HepG2 (cell line): Measurements from ENCODE around the gene PDCD1LG2. TPM values are rescaled to one million over a fixed set of nuclear protein-coding genes. Genes with fewer than 3 reads are reported as not detected.

Experiments used
- ATAC-seq: fragments of 200-7000 bp; cut with Tn5 transposase; 3 replicates; pipeline ENCODE4 v1.9.1; 2020; ENCODE audit warnings: mild to moderate bottlenecking, moderate library complexity
- BruUV-seq: library from RNA; stranded (reverse); fragments of 400-500 nt; replicated peaks from 2 replicates; lab custom pipeline; 2021; lab: Mats Ljungman, UMichigan
- CTCF ChIA-PET: fragments of 300-600 bp; formaldehyde crosslinking; extraction: SDS; loops from one replicate; lab custom pipeline; 2021; ENCODE audit warnings: low total read pairs, inconsistent platforms, low intra/inter-chr PET ratio; lab: Yijun Ruan, JAX
- POLR2A ChIA-PET: fragments of 350-600 bp; sonication (Branson Sonifier 250); formaldehyde crosslinking; loops from one replicate; lab custom pipeline; 2020; ENCODE audit warnings: antibody characterized with exemption, inconsistent platforms; lab: Yijun Ruan, JAX
- DNase-seq: peaks from one replicate; pipeline ENCODE4 v3.0.0-alpha.2; 2015; ENCODE audit warnings: low spot score
- FAIRE-seq: peaks from 3 replicates; lab custom pipeline; 2011; peaks lifted over from hg19 to GRCh38; lab: Jason Lieb, UNC
- H2AFZ ChIP-seq: one replicate; pipeline ENCODE4 v1.6.1; 2011; ENCODE audit warnings: low read length, inconsistent platforms
- H3K27ac ChIP-seq: fragments of 300-600 bp; 3 replicates; pipeline ENCODE4 v1.8.0; 2011; ENCODE audit warnings: mixed run types, mild to moderate bottlenecking, mixed read lengths, low read length, inconsistent platforms; ENCODE audit not compliant: insufficient read depth; ENCODE audit errors: extremely low read length
- H3K27me3 ChIP-seq, 2 experiments: fragments of 200-600 bp in 1 of 2; 2 replicates in 1 of 2; 3 replicates in 1 of 2; pipeline versions ENCODE4 v1.6.0 to v1.8.0; 2011; ENCODE audit warnings: low read length in 2 of 2, mild to moderate bottlenecking in 2 of 2, moderate library complexity in 2 of 2, inconsistent platforms in 1 of 2; ENCODE audit not compliant: insufficient read depth in 2 of 2, control insufficient read depth in 1 of 2
- H3K36me3 ChIP-seq, 2 experiments: fragments of 200-600 bp in 1 of 2; replicated peaks in 1 of 2; 2 replicates in 1 of 2; 3 replicates in 1 of 2; pipeline versions ENCODE4 v1.5.1 to v1.8.0; 2011; ENCODE audit warnings: low read length in 2 of 2, inconsistent platforms in 1 of 2; ENCODE audit not compliant: insufficient read depth in 2 of 2, control insufficient read depth in 1 of 2
- H3K4me1 ChIP-seq: 2 replicates; pipeline ENCODE4 v1.5.1; 2012; ENCODE audit warnings: low read length, inconsistent platforms; ENCODE audit not compliant: insufficient read depth
- H3K4me2 ChIP-seq: 2 replicates; pipeline ENCODE4 v1.6.0; 2011; ENCODE audit warnings: low read depth, low read length, inconsistent platforms
- H3K4me3 ChIP-seq, 3 experiments: fragments of 200-600 bp in 1 of 3; sonication (generic), shearing (Covaris generic) in 1 of 3; replicated peaks in 1 of 3; 2 replicates each; pipeline ENCODE4 v1.5.1; 2011 to 2016; ENCODE audit warnings: low read length in 3 of 3, inconsistent platforms in 2 of 3, low read depth in 2 of 3, mild to moderate bottlenecking in 2 of 3, control low read depth in 1 of 3, mixed read lengths in 1 of 3; ENCODE audit not compliant: insufficient read depth in 1 of 3
- H3K79me2 ChIP-seq: one replicate; pipeline ENCODE4 v1.6.1; 2011; ENCODE audit warnings: low read length, inconsistent platforms; ENCODE audit not compliant: insufficient read depth
- H3K9ac ChIP-seq: 2 replicates; pipeline ENCODE4 v1.6.0; 2011; ENCODE audit warnings: mild to moderate bottlenecking, low read depth, low read length, inconsistent platforms; ENCODE audit not compliant: insufficient read depth
- H3K9me3 ChIP-seq: 2 replicates; pipeline ENCODE4 v1.5.1; 2012; ENCODE audit warnings: mild to moderate bottlenecking, low read length
- H4K20me1 ChIP-seq: 2 replicates; pipeline ENCODE4 v1.6.0; 2011; ENCODE audit warnings: inconsistent platforms, mild to moderate bottlenecking, low read length, moderate library complexity; ENCODE audit not compliant: insufficient read depth
- ATF7-NPFF ChIP-seq: sonication (generic); formaldehyde crosslinking; IDR thresholded peaks from 2 replicates; pipeline ENCODE4 v1.8.1; 2023; ENCODE audit warnings: mild to moderate bottlenecking, low read depth, missing genetic modification reagents, moderate library complexity
- DMAP1 ChIP-seq: IDR thresholded peaks from 2 replicates; pipeline ENCODE4 v1.6.1; 2016
- FOSL1 ChIP-seq: sonication (generic); formaldehyde crosslinking; IDR thresholded peaks from 2 replicates; pipeline ENCODE4 v1.9.0; 2021; ENCODE audit warnings: missing genetic modification reagents, borderline replicate concordance
- FOXO4 ChIP-seq: sonication (generic); formaldehyde crosslinking; conservative IDR thresholded peaks from 2 replicates; pipeline ENCODE4 v1.8.1; 2023; ENCODE audit warnings: missing genetic modification reagents
- GTF2F1 ChIP-seq: fragments of 150-350 bp; IDR thresholded peaks from 2 replicates; pipeline ENCODE4 v1.6.1; 2014; ENCODE audit warnings: low read length
- KLF6 ChIP-seq: IDR thresholded peaks from 2 replicates; pipeline ENCODE4 v1.8.0; 2016; ENCODE audit warnings: missing biosample characterization, missing genetic modification reagents
- NFATC3 ChIP-seq: sonication (generic); formaldehyde crosslinking; IDR thresholded peaks from 2 replicates; pipeline ENCODE4 v1.5.1; 2020; ENCODE audit warnings: mild to moderate bottlenecking, missing genetic modification reagents
- PCBP1 ChIP-seq: fragments of 200-400 bp; formaldehyde crosslinking; IDR thresholded peaks from 2 replicates; pipeline ENCODE4 v1.6.1; 2017; ENCODE audit warnings: mild to moderate bottlenecking, low read depth, low read length, borderline replicate concordance
- SPEN ChIP-seq: sonication (generic); formaldehyde crosslinking; IDR thresholded peaks from 2 replicates; pipeline ENCODE4 v1.5.1; 2020; ENCODE audit warnings: low read depth, mild to moderate bottlenecking, missing genetic modification reagents
- THAP9 ChIP-seq: sonication (generic); formaldehyde crosslinking; IDR thresholded peaks from 2 replicates; pipeline ENCODE4; 2020; ENCODE audit warnings: missing genetic modification reagents, mild to moderate bottlenecking, borderline replicate concordance
- ZBTB3 ChIP-seq: sonication (generic); formaldehyde crosslinking; IDR thresholded peaks from 2 replicates; pipeline ENCODE4 v1.4.0; 2020; ENCODE audit warnings: low read depth, mild to moderate bottlenecking, moderate library complexity, missing genetic modification reagents, borderline replicate concordance
- ZFAT ChIP-seq: sonication (generic); formaldehyde crosslinking; conservative IDR thresholded peaks from 2 replicates; pipeline ENCODE4 v1.8.1; 2023; ENCODE audit warnings: missing genetic modification reagents, inconsistent platforms
- ZNF337 ChIP-seq: sonication (generic); formaldehyde crosslinking; IDR thresholded peaks from 2 replicates; pipeline ENCODE4 v1.5.1; 2020; ENCODE audit warnings: missing genetic modification reagents, low read depth, mild to moderate bottlenecking, borderline replicate concordance
- ZNF737 ChIP-seq: sonication (generic); formaldehyde crosslinking; IDR thresholded peaks from 2 replicates; pipeline ENCODE4 v1.5.0; 2020; ENCODE audit warnings: missing genetic modification reagents, mild to moderate bottlenecking, borderline replicate concordance
- ZNF781 ChIP-seq: sonication (generic); formaldehyde crosslinking; IDR thresholded peaks from 2 replicates; pipeline ENCODE4 v1.5.1; 2020; ENCODE audit warnings: borderline replicate concordance, mild to moderate bottlenecking, missing genetic modification reagents; ENCODE audit errors: not compliant biosample characterization
- ZNF800 ChIP-seq: sonication (generic); formaldehyde crosslinking; IDR thresholded peaks from 2 replicates; pipeline ENCODE4 v1.4.0; 2020; ENCODE audit warnings: missing genetic modification reagents
- ZNF816 ChIP-seq: sonication (generic); formaldehyde crosslinking; IDR thresholded peaks from 2 replicates; pipeline ENCODE4 v1.8.0; 2022; ENCODE audit warnings: missing genetic modification reagents, mild to moderate bottlenecking, borderline replicate concordance
- WGBS: methylation state at CpG from one replicate; pipeline ENCODE4 v1.1.6; 2017; ENCODE audit warnings: low lambda C conversion rate; 5-methylcytosine and 5-hydroxymethylcytosine counted together
- in situ Hi-C: cut with HindIII; loops from 2 replicates; pipeline ENCODE4 v1.10.0; 2017; ENCODE audit warnings: low pct_unique_long_range_greater_than_20kb; ENCODE audit not compliant: extremely low pct_ligation_motif_present
- intact Hi-C: fragments of 100-400 bp; cut with micrococcal nuclease; formaldehyde crosslinking; loops from one replicate; pipeline ENCODE4 v1.10.0; 2022; ENCODE audit not compliant: unreplicated experiment
- polyA plus RNA-seq, 8 experiments: library from polyadenylated mRNA; depleted of rRNA in 3 of 8; stranded (reverse) in 7 of 8; unstranded in 1 of 8; fragments of >200 nt; fragmentation: Illumina TruSeq in 4 of 8; extraction: Trizol in 4 of 8; gene quantifications; 2 replicates each; pipeline versions ENCODE4 v1.2.1 to v1.2.3, GENCODE V29; 2011 to 2016; ENCODE audit warnings: low read depth in 4 of 8, missing spikeins in 1 of 8, mixed read lengths in 1 of 8; ENCODE audit not compliant: insufficient read depth in 1 of 8
- total RNA-seq, 5 experiments: library from RNA; depleted of rRNA; stranded (reverse); fragments of >200 nt; fragmentation: Illumina TruSeq; extraction: Trizol; gene quantifications; 2 replicates each; pipeline ENCODE4 v1.2.3, GENCODE V29; 2016; ENCODE audit warnings: low read depth in 1 of 5

PDCD1LG2 gene
- total and polyA plus RNA-seq, 2 of the 13 experiments (the other 11 are each of a cell fraction or from before 2014, with no cell fraction given), result not detected

- Histone ChIP-seq H2AFZ (no peak overlapping the region), H3K36me3 (no peaks in the 10 kb centered on the region), H3K9me3 (no peaks in the 10 kb centered on the region), H3K4me2 (no peak overlapping the region), H3K27ac (no peak overlapping the region), H3K4me1 (peaks cover 11% of the 10 kb centered on the region; the same call in 1 of the 2 replicates), H4K20me1 (no peaks in the 10 kb centered on the region), H3K79me2 (no peaks in the 10 kb centered on the region), H3K27me3 (peaks cover 0 to 4% of the 10 kb centered on the region in 2 experiments; a peak in 1 of 5 replicates), H3K4me3 (no peak overlapping the region), H3K9ac (no peak overlapping the region)
- no TSS peak for BruUV-seq
- POLR2A ChIA-PET, result no interaction called here
- 38% methylated on average over 9 of the region's 9 CpGs for WGBS
- ATAC-seq (no peak), DNase-seq (no peak), FAIRE-seq (no peak)
- in situ Hi-C loops, result no loop called here
- intact Hi-C loops, result no loop called here
- CTCF ChIA-PET, result no interaction called here
- no peak for TF ChIP-seq ZFAT (CRISPR knock-in tag)
- TF ChIP-seq FOXO4 (CRISPR knock-in tag), result no peak
- no peak for TF ChIP-seq THAP9 (CRISPR knock-in tag)
- TF ChIP-seq PCBP1, result no peak
- TF ChIP-seq KLF6 (CRISPR knock-in tag), result no peak
- no peak for TF ChIP-seq NFATC3 (CRISPR knock-in tag)
- TF ChIP-seq SPEN (CRISPR knock-in tag), result no peak
- TF ChIP-seq DMAP1, result no peak
- TF ChIP-seq GTF2F1, result no peak
- no peak for TF ChIP-seq ZNF800 (CRISPR knock-in tag)
- TF ChIP-seq ZNF337 (CRISPR knock-in tag), result no peak
- TF ChIP-seq ZNF816 (CRISPR knock-in tag), result no peak
- no peak for TF ChIP-seq FOSL1 (CRISPR knock-in tag)
- no peak for TF ChIP-seq ZBTB3 (CRISPR knock-in tag)
- TF ChIP-seq ZNF781 (CRISPR knock-in tag), result no peak
- TF ChIP-seq ATF7-NPFF, result no peak
- TF ChIP-seq ZNF737 (CRISPR knock-in tag), result no peak
These were observed 21.9 kb upstream of the PDCD1LG2 start for GRCh38 chr9:5488221-5489008.
